Panc1 (cell line): Measurements from ENCODE around the gene SH3BP5. TPM values are rescaled to one million over a fixed set of nuclear protein-coding genes. Genes with fewer than 3 reads are reported as not detected.

Experiments used
- ATAC-seq: fragments of 200-7000 bp; cut with Tn5 transposase; 2 replicates; pipeline ENCODE4 v1.9.1; 2020; ENCODE audit warnings: mild to moderate bottlenecking, moderate library complexity
- BruUV-seq: library from RNA; stranded (reverse); fragments of 400-500 nt; replicated peaks from 2 replicates; lab custom pipeline; 2021; lab: Mats Ljungman, UMichigan
- CTCF ChIA-PET: fragments of 300-600 bp; sonication (Branson Sonifier 250); formaldehyde crosslinking; loops from one replicate; lab custom pipeline; 2022; ENCODE audit warnings: antibody characterized with exemption; lab: Charles Lee
- POLR2A ChIA-PET: fragments of 300-600 bp; sonication (Branson Sonifier 250); formaldehyde crosslinking; loops from one replicate; lab custom pipeline; 2022; ENCODE audit warnings: antibody characterized with exemption; lab: Charles Lee
- DNase-seq: peaks from one replicate; pipeline ENCODE4 v3.0.0-alpha.2; 2010; ENCODE audit warnings: low read depth, low spot score
- H3K27ac ChIP-seq: 2 replicates; pipeline ENCODE4 v1.5.1; 2011; ENCODE audit warnings: mild to moderate bottlenecking, low read length, inconsistent platforms
- H3K27me3 ChIP-seq: fragments of 200-500 bp; sonication (Bioruptor generic); 2 replicates; pipeline ENCODE4 v1.6.0; 2014; ENCODE audit warnings: low read length, inconsistent platforms; ENCODE audit not compliant: control insufficient read depth, insufficient read depth
- H3K36me3 ChIP-seq: fragments of 200-500 bp; sonication (Bioruptor generic); 2 replicates; pipeline ENCODE4 v1.5.1; 2014; ENCODE audit warnings: inconsistent platforms, mild to moderate bottlenecking, low read length, moderate library complexity; ENCODE audit not compliant: control insufficient read depth, insufficient read depth
- H3K4me1 ChIP-seq: 2 replicates; pipeline ENCODE4 v1.5.1; 2011; ENCODE audit warnings: inconsistent platforms, mild to moderate bottlenecking, low read length, moderate library complexity; ENCODE audit not compliant: control insufficient read depth, insufficient read depth
- H3K4me3 ChIP-seq, 2 experiments: 2 replicates each; pipeline ENCODE4 v1.5.1; 2011 to 2012; ENCODE audit warnings: low read depth in 2 of 2, low read length in 2 of 2, mild to moderate bottlenecking in 2 of 2, inconsistent platforms in 1 of 2, moderate library complexity in 1 of 2
- H3K9me3 ChIP-seq: fragments of 200-500 bp; sonication (Bioruptor generic); 2 replicates; pipeline ENCODE4 v1.5.1; 2014; ENCODE audit warnings: low read depth, mild to moderate bottlenecking, inconsistent platforms, low read length, moderate library complexity; ENCODE audit not compliant: control insufficient read depth, insufficient read depth
- POLR2AphosphoS5 ChIP-seq: IDR thresholded peaks from 2 replicates; pipeline ENCODE4 v1.6.1; 2012; ENCODE audit warnings: mild to moderate bottlenecking, low read depth, low read length, moderate library complexity
- REST ChIP-seq, 2 experiments: IDR thresholded peaks; 2 replicates each; pipeline ENCODE4 v1.6.1; 2011 to 2012; ENCODE audit warnings: low read depth in 2 of 2, control low read depth in 1 of 2, low read length in 1 of 2, mild to moderate bottlenecking in 1 of 2, moderate library complexity in 1 of 2; ENCODE audit not compliant: insufficient read depth in 1 of 2
- SIN3A ChIP-seq: IDR thresholded peaks from 2 replicates; pipeline ENCODE4 v1.6.1; 2012; ENCODE audit warnings: low read depth, mild to moderate bottlenecking, low read length, moderate library complexity, borderline replicate concordance; ENCODE audit not compliant: insufficient read depth
- TCF7L2 ChIP-seq: IDR thresholded peaks from 2 replicates; pipeline ENCODE4 v1.6.1; 2011; ENCODE audit warnings: mild to moderate bottlenecking, low read depth, low read length, inconsistent platforms
- in situ Hi-C: cut with HindIII; loops from 2 replicates; pipeline ENCODE4 v1.10.0; 2016; ENCODE audit warnings: low sequenced_read_pairs, low pct_unique_long_range_greater_than_20kb
- intact Hi-C: fragments of 100-400 bp; cut with micrococcal nuclease; formaldehyde crosslinking; loops from one replicate; pipeline ENCODE4 v1.10.0; 2022; ENCODE audit not compliant: unreplicated experiment
- total RNA-seq: library from RNA; stranded (reverse); gene quantifications from one replicate; pipeline ENCODE4 v1.2.1, GENCODE V29; 2021; ENCODE audit not compliant: unreplicated experiment
- TF ChIP-seq, protein P1 (sequence below): fragments of 450-650 bp; IDR thresholded peaks from 2 replicates; pipeline ENCODE4 v1.5.1; 2017; ENCODE audit warnings: mild to moderate bottlenecking

The SH3BP5 gene
- total RNA-seq, 1 experiment from 2014 or later = 12.0 TPM

GRCh38 chr3:15339786-15340215, 7.4 kb upstream of the SH3BP5 start:
- H3K36me3 ChIP-seq = no peaks in the 10 kb centered on the region
- CTCF ChIA-PET = no interaction called here
- in situ Hi-C loops (no loop called here), intact Hi-C loops (no loop called here)
- H3K4me1 ChIP-seq = no peaks in the 10 kb centered on the region
- BruUV-seq = no TSS peak
- H3K27me3 ChIP-seq = no peaks in the 10 kb centered on the region
- no peak overlapping the region for H3K4me3 ChIP-seq
- POLR2A ChIA-PET = no interaction called here
- H3K27ac ChIP-seq = no peak overlapping the region
- TF ChIP-seq TCF7L2 (no peak), REST (IDR thresholded peaks at IDR 0.05; ENCODE audit: insufficient read depth in 1 of 2, low read depth in 2 of 2, low read length in 1 of 2) (no peak), SIN3A (no peak), POLR2AphosphoS5 (no peak)
- TF ChIP-seq, protein P1, sequence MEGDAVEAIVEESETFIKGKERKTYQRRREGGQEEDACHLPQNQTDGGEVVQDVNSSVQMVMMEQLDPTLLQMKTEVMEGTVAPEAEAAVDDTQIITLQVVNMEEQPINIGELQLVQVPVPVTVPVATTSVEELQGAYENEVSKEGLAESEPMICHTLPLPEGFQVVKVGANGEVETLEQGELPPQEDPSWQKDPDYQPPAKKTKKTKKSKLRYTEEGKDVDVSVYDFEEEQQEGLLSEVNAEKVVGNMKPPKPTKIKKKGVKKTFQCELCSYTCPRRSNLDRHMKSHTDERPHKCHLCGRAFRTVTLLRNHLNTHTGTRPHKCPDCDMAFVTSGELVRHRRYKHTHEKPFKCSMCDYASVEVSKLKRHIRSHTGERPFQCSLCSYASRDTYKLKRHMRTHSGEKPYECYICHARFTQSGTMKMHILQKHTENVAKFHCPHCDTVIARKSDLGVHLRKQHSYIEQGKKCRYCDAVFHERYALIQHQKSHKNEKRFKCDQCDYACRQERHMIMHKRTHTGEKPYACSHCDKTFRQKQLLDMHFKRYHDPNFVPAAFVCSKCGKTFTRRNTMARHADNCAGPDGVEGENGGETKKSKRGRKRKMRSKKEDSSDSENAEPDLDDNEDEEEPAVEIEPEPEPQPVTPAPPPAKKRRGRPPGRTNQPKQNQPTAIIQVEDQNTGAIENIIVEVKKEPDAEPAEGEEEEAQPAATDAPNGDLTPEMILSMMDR = no peak
- DNase-seq = no peak
- no peak for ATAC-seq
- no peaks in the 10 kb centered on the region for H3K9me3 ChIP-seq

GRCh38 chr3:15339001-15339400, 6.6 kb upstream of the SH3BP5 start:
- in situ Hi-C loops (no loop called here), intact Hi-C loops (no loop called here)
- Histone ChIP-seq H3K27me3 (no peaks in the 10 kb centered on the region), H3K4me3 (no peak overlapping the region), H3K36me3 (no peaks in the 10 kb centered on the region), H3K4me1 (no peaks in the 10 kb centered on the region), H3K27ac (no peak overlapping the region), H3K9me3 (no peaks in the 10 kb centered on the region)
- POLR2A ChIA-PET = no interaction called here
- BruUV-seq = no TSS peak
- CTCF ChIA-PET = no interaction called here
- TF ChIP-seq POLR2AphosphoS5 = no peak
- no peak for TF ChIP-seq SIN3A
- no peak for TF ChIP-seq TCF7L2
- TF ChIP-seq REST (IDR thresholded peaks at IDR 0.05; ENCODE audit: insufficient read depth in 1 of 2, low read depth in 2 of 2, low read length in 1 of 2) = no peak
- TF ChIP-seq, protein P1 = no peak
- DNase-seq (no peak), ATAC-seq (no peak)
